GM12865 (cell line): ENCODE measurements around the gene INHBB.

Experiments used
- DNase-seq: peaks from one replicate; pipeline ENCODE4 v3.0.0; 2010; ENCODE audit warnings: low read depth
- H3K4me3 ChIP-seq: 2 replicates; pipeline ENCODE4 v1.5.1; 2011; ENCODE audit warnings: mild to moderate bottlenecking, low read depth, low read length, control low read depth
- CTCF ChIP-seq: IDR thresholded peaks from 2 replicates; pipeline ENCODE4 v1.5.1; 2011; ENCODE audit warnings: low read length, control low read depth, low read depth, inconsistent platforms; ENCODE audit not compliant: insufficient read depth; ENCODE audit errors: missing control alignments

The INHBB gene

GRCh38 chr2:120330946-120331822 is 14.8 kb upstream of the INHBB start:
- no peak for TF ChIP-seq CTCF

GRCh38 chr2:120331903-120332302 is 14.0 kb upstream of the INHBB start:
- H3K4me3 ChIP-seq, result no peak overlapping the region
- DNase-seq, result no peak
- no peak for TF ChIP-seq CTCF

More at GRCh38 chr2:120330946-120331822, 14.8 kb upstream of the INHBB start:
- peak; percentile 51 for DNase-seq
- H3K4me3 ChIP-seq, result no peak overlapping the region

GRCh38 chr2:120332384-120332783 is 13.6 kb upstream of the INHBB start:
- DNase-seq, result no peak
- H3K4me3 ChIP-seq, result no peak overlapping the region
- TF ChIP-seq CTCF, result no peak

- no peak for DNase-seq
- no peak overlapping the region for H3K4me3 ChIP-seq
- no peak for TF ChIP-seq CTCF
Observed at GRCh38 chr2:120334068-120334467, 11.9 kb upstream of the INHBB start.

- TF ChIP-seq CTCF, result no peak
- no peak for DNase-seq
- no peak overlapping the region for H3K4me3 ChIP-seq
Observed at GRCh38 chr2:120336749-120337148, 9.2 kb upstream of the INHBB start.

- no peak for TF ChIP-seq CTCF
- no peak for DNase-seq
- H3K4me3 ChIP-seq, result no peak overlapping the region
Observed at GRCh38 chr2:120338015-120338414, 7.9 kb upstream of the INHBB start.

- no peak overlapping the region for H3K4me3 ChIP-seq
- TF ChIP-seq CTCF, result no peak
- no peak for DNase-seq
Observed at GRCh38 chr2:120341977-120342376, 4.0 kb upstream of the INHBB start.
